Measurements from ENCODE around the gene B4GALT3. TPM values are rescaled to one million over a fixed set of nuclear protein-coding genes. Genes with fewer than 3 reads are reported as not detected.

Gene B4GALT3
- total and polyA plus RNA-seq, 9 of the 15 experiments (the other 6 are each of a cell fraction or from before 2014, with no cell fraction given): 31.2 to 103 (median 46.1) TPM

- 0 out of 2 replicates have a peak, but pooled peaks have one; percentile 21 for TF ChIP-seq ZBTB40 (IDR thresholded peaks at IDR 0.05)
- no peak for TF ChIP-seq ZBTB40 (CRISPR knock-in tag; IDR thresholded peaks at IDR 0.05)
- no peak for TF ChIP-seq SAFB (IDR thresholded peaks at IDR 0.05; ENCODE audit: borderline replicate concordance, low read depth, low read length)
- TF ChIP-seq THRAP3 (IDR thresholded peaks at IDR 0.05; ENCODE audit: borderline replicate concordance): no peak
- 0 out of 2 replicates have a peak, but pooled peaks have one; percentile 33 for TF ChIP-seq MTA1 (IDR thresholded peaks at IDR 0.05; ENCODE audit: borderline replicate concordance)
- TF ChIP-seq MBD1 (CRISPR knock-in tag; IDR thresholded peaks at IDR 0.05): peak; percentile 67; the same call in 1 of the 2 replicates
- TF ChIP-seq PHF21A (IDR thresholded peaks at IDR 0.05; ENCODE audit: borderline replicate concordance, low read depth): no peak
- TF ChIP-seq HDAC6 (IDR thresholded peaks at IDR 0.05; ENCODE audit: low read depth, low read length): no peak
- 0 out of 4 replicates have a peak, but pooled peaks of 1 of the 2 experiments have one; percentile 7 for TF ChIP-seq ZNF639 (CRISPR knock-in tag; conservative IDR thresholded peaks at IDR 0.05 in 1 of 2, IDR thresholded peaks at IDR 0.05 in 1 of 2)
- no peak for TF ChIP-seq NR2F6 (CRISPR knock-in tag; IDR thresholded peaks at IDR 0.05)
- no peak for TF ChIP-seq MITF (IDR thresholded peaks at IDR 0.05)
These were observed 583 bp upstream of the B4GALT3 start (continued) for GRCh38 chr1:161177936-161178244.

Measured in K562 (cell line).